Kidney tubule cell (primary cell): ENCODE measurements around the gene COL25A1.
A peak's percentile ranks its signal among the peaks of the same experiment; 100 is the strongest.
"Not testable (repeated sequence)": the region's sequence is repeated elsewhere in the genome, so short reads cannot be mapped to it uniquely, and the experiment has no call there.

Source experiments
- DNase-seq: peaks from one replicate; pipeline ENCODE4 v3.0.0-alpha.2; 2018; ENCODE audit warnings: low spot score

Gene COL25A1

DNA sequence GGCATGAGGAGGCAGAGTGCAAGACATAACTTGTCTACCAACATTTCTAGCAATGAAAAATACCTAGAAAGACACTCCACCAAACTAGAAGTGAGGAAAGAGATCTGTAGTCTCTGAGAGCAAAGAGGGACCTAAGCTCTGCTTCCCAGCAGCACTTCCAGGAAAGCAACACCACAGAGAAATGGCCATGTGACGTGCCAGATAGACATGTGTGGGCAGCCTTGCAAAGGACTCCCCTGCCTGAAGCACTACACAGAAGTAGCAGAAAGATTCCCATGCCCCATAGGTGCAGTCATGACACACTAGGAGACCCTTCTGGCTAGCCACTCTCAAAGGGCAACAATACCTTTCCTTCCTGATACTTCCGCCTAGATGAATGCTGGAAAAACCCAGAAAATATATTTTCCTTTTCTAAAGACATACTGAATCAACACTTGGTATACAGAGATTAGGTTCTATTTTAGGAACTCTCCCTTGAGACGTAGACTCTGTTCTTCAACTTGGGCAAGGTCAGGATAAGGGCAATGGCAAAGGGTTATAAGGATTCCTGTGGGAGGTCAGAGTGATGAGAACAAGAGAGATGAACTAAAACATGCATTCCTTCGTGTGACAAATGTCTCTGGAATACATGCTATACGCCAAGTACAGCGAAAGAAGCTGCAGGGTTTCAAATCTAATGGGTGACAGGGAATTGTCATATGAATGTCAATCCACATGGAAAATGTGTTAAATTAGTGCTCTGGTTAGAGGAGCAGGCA lies 352.1 kb downstream of the COL25A1 start:
- no peak for DNase-seq

DNA sequence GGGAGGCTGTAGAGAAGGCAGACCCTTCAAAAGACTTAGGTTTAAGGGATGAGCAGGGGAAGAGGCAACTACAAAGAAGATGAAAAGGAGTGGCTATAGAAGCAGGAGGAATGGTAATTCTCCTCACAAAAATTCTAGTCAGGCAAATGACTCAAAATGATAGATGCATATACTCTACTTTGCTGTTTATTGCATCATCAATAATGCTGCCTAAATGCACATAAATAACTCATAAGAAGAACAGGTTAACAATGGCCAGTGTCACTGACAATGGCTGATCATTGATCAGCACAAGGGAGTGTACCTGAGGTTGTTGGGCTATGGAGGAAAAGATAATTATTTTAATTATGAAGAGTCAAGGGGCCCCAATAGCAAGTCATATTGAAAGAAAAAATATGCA lies 354.9 kb downstream of the COL25A1 start:
- no peak for DNase-seq

DNA sequence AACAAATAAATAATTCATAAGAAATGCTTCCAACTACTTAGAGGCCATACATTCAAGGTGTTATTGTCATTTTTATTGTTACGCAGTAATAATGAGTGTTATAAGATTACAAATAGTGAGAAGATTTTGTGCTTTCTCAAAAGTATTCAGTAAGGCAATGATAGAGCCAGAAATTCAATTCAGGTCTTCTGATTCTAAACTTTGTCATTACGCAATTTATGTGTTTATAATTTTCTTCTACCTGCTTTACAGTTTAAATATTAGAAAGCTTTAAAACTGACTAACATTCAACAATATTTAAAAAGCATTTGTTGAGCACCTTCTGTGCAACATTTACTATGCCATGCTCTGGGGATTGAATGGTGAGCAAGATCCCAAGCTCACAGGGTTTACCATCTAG lies 356.2 kb downstream of the COL25A1 start:
- DNase-seq: no peak

DNA sequence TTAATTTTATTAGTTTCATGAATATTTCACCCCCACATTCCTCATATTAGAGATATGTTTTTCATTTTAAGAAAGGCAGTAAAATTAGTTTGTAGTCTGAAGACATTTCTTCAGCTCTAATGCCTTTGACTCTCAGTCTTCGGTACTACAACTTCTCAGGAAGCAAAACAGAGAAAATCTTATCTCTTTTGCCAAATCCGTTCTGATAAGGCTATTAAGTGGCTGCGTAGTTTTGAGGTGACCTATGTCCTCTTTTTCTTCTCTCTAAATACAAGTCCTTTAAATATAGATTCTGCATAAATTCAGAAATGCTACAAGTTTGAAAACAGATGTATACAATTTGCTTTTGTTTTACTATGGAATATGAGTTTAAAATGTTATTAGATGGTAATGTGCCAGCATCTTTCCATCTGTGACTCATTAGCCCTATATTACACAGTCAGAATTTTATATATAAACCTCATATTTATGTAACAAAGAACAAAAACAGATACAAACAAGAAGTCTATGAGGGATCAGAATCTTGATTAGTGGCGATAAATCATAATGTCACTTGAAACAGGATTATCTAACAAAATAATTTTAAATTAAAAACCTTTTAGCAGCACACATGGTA lies 358.4 kb downstream of the COL25A1 start:
- no peak for DNase-seq

DNA sequence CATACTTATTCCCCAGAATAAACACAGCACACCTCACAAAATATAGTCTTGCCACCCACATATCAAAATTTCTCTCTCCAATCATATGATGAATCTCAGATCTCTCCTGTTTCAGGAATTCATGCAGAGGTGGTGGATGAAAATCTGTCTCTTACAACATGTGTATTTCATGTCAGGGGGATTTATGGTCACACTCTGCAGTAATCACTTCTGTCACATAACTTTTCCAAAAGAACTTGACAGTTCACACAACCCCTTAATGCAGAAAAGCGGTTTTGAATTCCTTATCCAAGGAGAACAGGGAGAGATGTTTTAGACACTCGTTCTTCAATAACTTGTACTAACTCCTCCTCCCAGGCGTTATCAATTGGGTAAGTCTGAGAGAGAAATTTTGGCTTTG lies 359.1 kb downstream of the COL25A1 start:
- no peak for DNase-seq

DNA sequence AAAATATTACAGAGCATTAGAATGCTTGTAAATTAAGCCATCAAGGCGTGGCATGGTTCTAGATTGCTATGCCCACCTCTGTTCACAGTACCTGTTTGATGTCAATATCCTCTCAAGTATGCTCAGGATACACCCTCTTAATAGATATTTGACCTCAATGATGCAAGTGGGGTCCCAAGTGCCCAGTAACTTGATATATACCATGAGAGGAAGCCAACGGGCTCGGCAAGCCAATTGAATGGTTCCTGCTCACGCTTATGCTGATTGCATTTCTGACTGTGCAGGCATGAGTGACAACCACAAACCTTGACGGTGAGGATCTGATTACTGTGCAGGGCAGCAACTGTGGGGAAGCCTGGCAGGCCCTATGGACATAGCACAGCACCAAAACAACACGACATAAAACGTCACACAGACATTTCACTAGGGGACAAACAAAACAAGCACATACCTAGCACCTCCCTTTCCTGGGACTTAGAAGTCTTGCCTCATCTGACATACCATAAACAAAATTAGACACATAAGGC lies 360.5 kb downstream of the COL25A1 start:
- peak; percentile 54 for DNase-seq

DNA sequence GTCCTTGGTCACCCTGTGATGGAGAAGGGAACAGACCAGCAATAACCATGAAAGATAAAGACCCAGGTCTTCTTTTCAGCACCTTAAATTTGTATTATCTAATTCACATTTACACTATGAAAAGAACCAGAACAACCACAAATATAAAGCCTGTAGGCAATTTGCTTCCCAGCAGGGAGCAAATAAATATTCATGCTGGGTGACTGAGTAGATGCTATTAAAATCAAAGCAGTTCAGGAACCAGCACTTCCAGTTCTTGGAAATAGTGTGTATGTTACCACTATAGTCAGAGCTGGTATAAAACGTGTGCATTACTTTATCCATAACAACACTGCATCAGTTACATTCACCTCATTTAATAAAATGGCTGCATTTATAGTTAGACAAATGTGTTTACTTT lies 361.8 kb downstream of the COL25A1 start:
- DNase-seq: no peak

DNA sequence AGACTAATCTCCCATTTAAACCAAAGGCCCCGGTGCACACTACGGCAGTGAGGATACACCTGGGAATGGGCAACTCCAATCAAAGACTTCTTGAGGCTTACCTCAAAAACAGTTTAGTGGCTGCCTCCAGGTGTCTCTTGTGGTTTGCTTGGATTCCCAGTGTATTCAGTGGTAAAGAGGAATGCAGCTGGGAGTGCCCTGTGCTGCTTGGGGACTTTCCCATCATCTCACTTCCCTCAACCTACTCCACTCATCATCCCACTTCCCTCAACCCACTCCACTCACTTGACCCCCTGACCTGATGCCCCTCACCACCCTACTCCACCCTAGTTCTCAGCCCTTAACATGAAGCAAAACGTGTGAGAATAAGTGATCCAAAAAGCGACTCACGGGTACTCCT lies 362.3 kb downstream of the COL25A1 start:
- DNase-seq: peak; percentile 83

DNA sequence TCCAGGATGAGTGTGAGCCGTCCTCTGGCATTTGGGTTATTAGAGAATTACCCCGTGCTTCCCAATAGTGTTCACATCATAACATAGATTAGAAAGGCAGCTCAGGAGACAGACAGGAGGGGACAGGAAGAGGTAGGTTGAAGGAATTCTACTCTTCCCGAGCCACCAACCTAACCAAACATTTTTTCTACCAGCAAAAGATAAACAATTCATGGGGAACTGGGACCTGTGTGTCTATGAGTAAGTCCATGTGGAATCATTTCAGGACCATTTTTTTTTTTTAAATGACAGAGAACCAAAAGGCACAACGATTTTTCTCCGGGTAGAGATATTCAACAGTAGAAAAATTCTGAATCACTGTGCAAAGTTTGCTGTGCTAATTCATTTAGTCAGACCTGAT lies 365.4 kb downstream of the COL25A1 start:
- peak; percentile 33 for DNase-seq

DNA sequence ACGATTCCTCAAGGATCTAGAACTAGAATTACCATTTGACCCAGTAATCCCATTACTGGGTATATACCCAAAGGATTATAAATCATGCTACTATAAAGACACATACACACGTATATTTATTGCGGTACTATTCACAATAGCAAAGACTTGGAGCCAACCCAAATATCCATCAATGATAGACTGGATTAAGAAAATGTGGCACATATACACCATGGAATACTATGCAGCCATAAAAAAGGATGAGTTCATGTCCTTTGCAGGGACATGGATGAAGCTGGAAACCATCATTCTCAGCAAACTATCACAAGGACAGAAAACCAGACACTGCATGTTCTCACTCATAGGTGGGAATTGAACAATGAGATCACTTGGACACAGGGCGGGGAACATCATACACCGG lies 368.5 kb downstream of the COL25A1 start:
- DNase-seq: not testable (repeated sequence)

DNA sequence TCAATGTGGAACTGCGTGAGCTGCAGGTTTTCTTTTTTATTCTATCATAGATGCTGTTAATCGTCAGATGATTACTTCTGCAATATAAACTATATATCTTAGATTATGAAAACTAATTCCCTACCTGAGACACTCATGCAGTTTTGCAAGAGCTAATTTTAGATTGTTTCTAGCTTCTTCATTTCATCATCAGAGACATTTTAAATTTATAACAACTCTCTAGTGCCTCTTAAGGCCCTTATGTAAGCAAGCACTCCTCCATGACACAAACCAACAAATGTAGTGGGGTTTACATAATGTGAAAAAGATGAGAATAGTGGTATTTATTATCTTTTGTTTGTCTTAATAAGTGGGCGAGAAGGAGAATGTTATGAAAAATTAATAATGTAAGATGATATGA lies 369.4 kb downstream of the COL25A1 start:
- no peak for DNase-seq

DNA sequence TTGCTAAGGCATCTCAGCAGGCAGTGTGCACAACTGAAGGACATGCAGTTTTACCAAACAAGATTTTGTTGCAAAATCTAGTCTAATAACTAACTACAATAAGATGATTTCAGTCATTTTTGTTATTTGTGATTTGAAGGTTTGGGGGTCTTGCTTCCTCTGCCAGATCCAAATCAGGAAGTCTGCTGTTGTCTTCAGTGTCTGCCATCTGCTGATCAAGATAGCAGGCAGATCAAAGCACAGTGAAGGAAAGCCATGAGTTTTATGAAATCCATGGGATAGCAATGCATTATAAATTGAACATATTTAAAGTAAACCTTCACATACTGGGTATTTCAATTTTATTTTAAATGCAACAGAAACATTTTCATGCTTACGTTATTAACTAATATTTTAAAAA lies 370.5 kb downstream of the COL25A1 start:
- DNase-seq: no peak

DNA sequence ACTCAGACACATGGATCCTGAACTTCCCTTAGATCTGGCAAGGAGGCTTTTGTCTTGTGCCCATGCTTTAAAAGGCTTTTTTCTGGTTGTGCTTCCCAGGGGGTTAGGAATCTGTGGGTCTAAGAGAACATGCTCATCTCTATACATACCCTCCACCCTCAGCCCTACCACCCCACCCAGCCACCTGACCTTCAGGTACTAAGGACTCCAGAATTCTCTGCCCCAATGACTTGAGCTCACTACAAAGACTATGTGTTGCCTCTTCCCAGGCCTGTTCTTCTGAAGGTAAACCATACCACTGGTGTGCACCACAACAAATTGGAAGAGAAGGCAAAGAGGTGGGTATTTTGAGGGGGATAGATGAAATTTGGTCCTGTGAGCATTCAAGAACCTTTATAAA lies 372.3 kb downstream of the COL25A1 start:
- DNase-seq: no peak

DNA sequence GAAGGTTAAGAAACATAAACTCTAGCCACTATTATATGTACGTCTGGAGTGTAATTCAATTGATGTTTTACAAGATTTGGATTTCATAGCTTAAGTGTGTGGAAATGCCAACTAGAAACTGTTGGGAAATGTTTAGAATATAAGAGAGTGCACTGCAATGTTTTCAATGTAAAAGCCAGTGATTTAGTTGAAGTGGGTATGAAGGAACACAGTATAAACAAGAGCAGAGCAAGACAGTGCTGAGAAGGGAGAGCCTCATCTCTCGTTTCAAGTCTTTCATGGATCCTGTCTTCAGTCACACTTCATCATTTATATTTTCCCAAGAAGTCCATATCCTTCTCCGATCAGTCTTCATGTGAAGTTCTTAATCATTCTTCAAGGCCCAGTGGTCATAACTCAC lies 375.7 kb downstream of the COL25A1 start:
- no peak for DNase-seq

DNA sequence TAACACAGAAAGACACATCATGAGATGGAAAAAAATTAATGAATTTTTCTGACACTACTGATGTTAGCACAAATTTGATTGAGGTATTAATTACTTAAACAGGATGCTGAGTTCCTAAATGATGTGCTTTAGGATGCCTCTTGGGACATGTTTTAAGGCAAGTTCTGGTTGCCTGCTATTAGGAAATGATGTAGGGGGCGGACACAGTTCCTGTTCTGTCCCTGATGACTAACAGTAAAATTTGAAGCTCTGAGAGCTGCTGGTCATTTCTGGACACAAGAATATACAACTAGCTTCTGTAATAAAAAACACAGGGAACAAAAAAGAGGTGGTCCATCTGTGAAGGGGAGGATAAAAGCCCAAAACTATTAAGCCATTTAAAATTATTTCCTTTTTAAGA lies 376.4 kb downstream of the COL25A1 start:
- DNase-seq: no peak

DNA sequence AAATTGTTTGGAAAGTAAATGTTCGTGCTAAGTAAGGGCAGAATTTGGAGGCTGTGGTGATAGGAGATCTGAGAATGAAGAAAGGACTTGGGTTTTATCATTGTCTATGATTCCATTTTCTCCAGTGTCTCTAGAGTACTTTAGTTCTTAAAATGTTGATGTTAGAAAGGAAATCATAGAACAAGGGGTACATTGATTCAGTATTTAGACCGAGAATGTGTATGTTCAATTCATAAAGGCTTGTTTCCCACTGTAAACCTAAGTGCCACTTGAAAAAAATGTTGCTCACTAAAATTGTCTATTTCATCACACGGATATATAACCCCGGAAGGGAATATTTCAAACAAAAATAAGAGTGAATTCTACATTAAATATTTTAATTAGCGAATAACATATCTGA lies 380.3 kb downstream of the COL25A1 start:
- DNase-seq: no peak

DNA sequence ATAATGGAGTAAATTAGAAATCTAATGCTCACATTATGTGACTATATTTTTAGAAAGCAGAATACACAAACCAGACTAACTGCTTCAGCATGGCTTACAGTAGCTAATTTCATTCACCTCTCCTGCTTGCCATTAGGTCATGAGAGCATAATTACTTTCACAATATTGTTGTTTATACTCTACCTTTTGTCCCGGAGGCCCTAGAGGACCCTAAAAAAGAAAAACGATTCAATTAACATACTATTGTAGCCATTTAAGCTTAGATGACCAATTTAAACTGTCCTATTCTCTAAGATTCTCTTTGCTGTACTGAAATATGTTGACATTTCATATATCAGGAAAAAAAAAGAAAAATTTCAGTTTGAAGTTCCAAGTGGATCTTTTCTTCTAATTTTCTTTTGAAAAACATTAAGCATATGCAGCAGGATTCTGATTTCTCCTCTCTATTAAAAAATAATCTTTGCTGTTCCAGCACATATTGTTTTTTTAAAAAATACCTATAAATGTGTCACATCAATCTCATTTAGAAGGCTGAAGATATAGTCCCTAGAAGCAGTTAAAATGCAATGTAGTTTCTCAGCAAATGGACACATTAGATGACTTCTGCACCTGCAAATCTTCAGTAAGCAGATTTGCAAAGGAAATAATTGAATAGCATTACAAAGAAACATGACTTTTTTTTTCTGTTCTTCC lies 381.9 kb downstream of the COL25A1 start:
- DNase-seq: no peak

DNA sequence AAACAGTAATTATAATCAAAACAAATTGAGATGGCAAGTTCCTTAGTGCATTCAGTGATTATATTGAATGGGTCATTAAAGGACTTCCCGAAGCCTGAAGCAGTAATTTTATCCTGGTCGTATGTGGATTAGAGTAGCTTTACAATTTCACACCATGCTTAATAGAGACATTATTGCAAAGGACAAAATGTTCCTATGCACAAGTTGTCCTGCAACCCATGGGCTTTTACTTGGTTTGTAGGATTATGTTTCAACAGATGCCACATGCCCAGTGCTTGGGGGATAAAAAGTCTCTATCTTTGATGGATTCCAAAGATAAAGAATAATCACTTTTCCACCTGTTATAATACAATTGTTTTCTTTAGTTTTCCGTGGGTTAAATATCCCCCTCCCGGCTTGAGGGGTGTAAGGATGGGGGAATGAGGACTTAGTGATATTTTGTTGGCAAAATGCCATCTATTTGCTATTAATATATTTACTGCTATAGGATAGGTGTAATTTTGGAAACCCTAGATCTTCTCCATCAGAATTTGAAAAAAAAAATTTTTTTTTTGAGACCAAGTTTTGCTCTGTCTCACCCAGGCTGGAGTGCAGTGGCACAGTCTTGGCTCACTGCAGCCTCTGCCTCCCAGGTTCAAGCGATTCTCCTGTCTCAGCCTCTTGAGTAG lies 383.1 kb downstream of the COL25A1 start:
- no peak for DNase-seq

DNA sequence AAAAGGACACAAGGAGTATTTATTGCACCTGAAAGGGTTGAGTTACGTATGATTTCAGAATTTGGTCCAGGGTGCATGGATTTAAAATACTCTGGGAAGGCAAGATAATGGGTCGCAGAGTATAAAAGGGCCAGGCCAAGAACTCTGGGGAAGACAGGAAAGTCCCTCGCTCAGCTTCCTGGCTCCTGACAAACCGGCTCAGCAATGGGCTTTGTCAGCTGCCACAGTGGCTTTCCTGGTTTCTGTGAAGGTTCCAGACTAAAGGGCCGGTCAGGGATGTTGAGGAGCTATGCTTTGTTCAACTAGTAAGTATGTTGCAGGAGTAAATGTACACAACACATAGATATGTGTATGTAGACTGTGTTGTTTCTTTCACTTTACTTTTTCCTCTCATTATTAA lies 385.2 kb downstream of the COL25A1 start:
- DNase-seq: no peak

DNA sequence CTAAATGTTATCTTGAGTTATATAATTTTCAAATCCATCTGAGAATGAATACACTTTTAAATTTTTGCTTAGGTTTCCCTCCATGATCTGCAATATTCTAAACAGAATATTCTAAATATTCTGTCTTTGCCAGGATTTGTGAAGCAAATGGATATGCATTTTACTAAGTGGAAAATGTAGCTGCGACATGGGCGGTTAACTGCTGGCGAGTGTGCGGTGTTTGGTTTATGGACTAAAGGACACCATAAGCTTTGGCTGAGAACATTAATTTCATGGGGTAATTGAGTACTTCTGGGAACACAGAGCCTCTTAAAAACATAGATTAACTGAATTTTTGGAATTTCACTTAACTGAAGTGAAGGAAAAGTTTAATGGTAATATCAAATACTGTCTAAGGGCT lies 385.8 kb downstream of the COL25A1 start:
- no peak for DNase-seq

DNA sequence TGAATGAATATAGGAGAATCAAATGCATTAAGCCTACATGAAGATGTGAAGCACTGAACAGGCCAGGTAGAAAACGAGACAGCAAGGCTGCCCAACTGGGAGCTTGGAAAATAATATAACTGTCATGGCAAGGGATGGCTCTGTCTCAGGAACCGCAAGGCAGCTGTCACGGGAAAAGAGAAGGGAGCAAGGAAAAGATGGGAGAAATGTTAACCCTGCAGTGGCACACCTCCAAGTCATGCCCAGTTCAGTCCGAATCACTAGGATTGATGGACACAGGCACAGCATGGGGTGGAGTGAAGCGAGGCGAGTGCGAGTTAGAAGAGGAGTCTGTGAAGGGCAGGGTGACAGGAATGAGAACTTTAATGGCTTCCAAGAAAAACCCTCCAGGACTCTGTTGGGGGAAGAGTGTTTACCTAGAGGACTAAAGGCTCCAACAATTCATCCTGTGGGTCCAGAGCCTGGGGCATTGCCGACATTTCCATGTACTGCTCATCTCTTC lies 395.5 kb downstream of the COL25A1 start:
- DNase-seq: no peak

DNA sequence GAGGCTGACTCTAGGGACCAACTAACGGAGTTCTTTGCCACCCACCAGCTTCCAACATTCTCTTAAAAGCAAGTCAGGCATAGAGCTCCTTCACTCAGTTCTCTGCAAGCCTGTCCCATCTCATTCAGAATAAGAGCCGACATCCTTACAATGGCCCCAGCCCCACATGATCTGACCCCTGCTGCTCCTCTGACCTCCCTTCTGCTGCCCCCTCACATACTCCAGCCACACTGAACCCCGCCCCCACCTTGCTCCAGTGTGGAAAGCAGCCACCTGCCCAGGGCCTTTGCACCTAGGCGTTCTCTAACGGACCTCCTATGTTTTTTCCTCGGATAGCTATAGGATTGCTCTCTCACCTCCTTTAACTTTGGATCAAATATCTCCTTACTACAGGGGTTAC lies 396.5 kb downstream of the COL25A1 start:
- DNase-seq: no peak
